H1 (cell line): ENCODE results near the gene DLX4.

Experiments used
- CTCF ChIP-seq, 3 experiments: IDR thresholded peaks; 1 replicate in 2 of 3; 2 replicates in 1 of 3; pipeline versions ENCODE4 v1.5.1 to v1.6.1; 2011; ENCODE audit warnings: low read length in 3 of 3, mild to moderate bottlenecking in 3 of 3, inconsistent platforms in 2 of 3, low read depth in 1 of 3, moderate library complexity in 1 of 3; ENCODE audit not compliant: insufficient read depth in 1 of 3; ENCODE audit errors: control extremely low read depth in 1 of 3
- EZH2 ChIP-seq: fragments of 200-600 bp; sonication (generic); IDR thresholded peaks from 2 replicates; pipeline ENCODE4 v1.7.1; 2012; ENCODE audit warnings: low read depth, mild to moderate bottlenecking, moderate library complexity, low read length, inconsistent platforms; ENCODE audit not compliant: severe bottlenecking
- MAFK ChIP-seq: IDR thresholded peaks from 2 replicates; pipeline ENCODE4 v1.6.1; 2012; ENCODE audit warnings: low read depth, mild to moderate bottlenecking, improper control_type of control experiment, low read length
- MAX ChIP-seq: IDR thresholded peaks from 2 replicates; pipeline ENCODE4 v1.6.1; 2012; ENCODE audit warnings: inconsistent platforms
- NRF1 ChIP-seq: IDR thresholded peaks from 2 replicates; pipeline ENCODE4 v1.6.1; 2011; ENCODE audit warnings: mild to moderate bottlenecking, low read depth, low read length, improper control_type of control experiment
- POLR2AphosphoS5 ChIP-seq: IDR thresholded peaks from 2 replicates; pipeline ENCODE4 v1.6.1; 2011; ENCODE audit warnings: low read depth, low read length
- TAF1 ChIP-seq: IDR thresholded peaks from 2 replicates; pipeline ENCODE4 v1.6.1; 2011; ENCODE audit warnings: mild to moderate bottlenecking, low read depth, low read length
- ZNF274 ChIP-seq: IDR thresholded peaks from 2 replicates; pipeline ENCODE4 v1.7.0; 2012; ENCODE audit warnings: low read length, borderline replicate concordance; ENCODE audit errors: extremely low read depth

GRCh38 chr17:49973271-49973615 lies 4.3 kb downstream of the DLX4 start:
- TF ChIP-seq ZNF274 (no peak), NRF1 (no peak), MAX (no peak), EZH2 (no peak), CTCF (IDR thresholded peaks at IDR 0.05; ENCODE audit: control extremely low read depth in 1 of 3, insufficient read depth in 1 of 3, low read depth in 1 of 3, low read length in 3 of 3) (no peak), TAF1 (no peak), POLR2AphosphoS5 (no peak), MAFK (no peak)
